Suprapubic skin (tissue), 3 donors: ENCODE data around the gene TTF2.

Experiments
- CTCF ChIP-seq, 2 donors: fragments of 200-600 bp in 1 of 2; fragments of 450-650 bp in 1 of 2; sonication (generic) in 1 of 2; IDR thresholded peaks; one replicate each; pipeline ENCODE4 v1.5.1; 2016 to 2019; ENCODE audit warnings: antibody characterized with exemption in 2 of 2, mild to moderate bottlenecking in 1 of 2, moderate library complexity in 1 of 2
- POLR2A ChIP-seq, 2 donors: fragments of 450-650 bp; IDR thresholded peaks; one replicate each; pipeline ENCODE4 v1.6.1; 2017; ENCODE audit warnings: antibody characterized with exemption in 2 of 2, mild to moderate bottlenecking in 2 of 2, moderate library complexity in 2 of 2

- no peak for TF ChIP-seq CTCF (IDR thresholded peaks at IDR 0.05)
- TF ChIP-seq POLR2A (IDR thresholded peaks at IDR 0.05): no peak
Measured at GRCh38 chr1:117137281-117137855, 77.2 kb downstream of the TTF2 start.
